ENCODE measurements around the gene ACTR2.
"Not testable (repeated sequence)": the region's sequence is repeated elsewhere in the genome, so short reads cannot be mapped to it uniquely, and the experiment has no call there.

Gene ACTR2

GRCh38 chr2:65227020-65227455, 593 bp upstream of the ACTR2 start:
- DNase-seq (ENCODE audit: low read depth in 2 of 2): peak; percentile 24 to 45
- no peak for TF ChIP-seq CTCF (IDR thresholded peaks at IDR 0.05; ENCODE audit: low read depth, low read length)
- peak overlapping the region; percentile 99 to 100 for H3K4me3 ChIP-seq (replicated peaks in 1 of 2; ENCODE audit: low read depth in 2 of 2, low read length in 2 of 2)

- TF ChIP-seq CTCF (IDR thresholded peaks at IDR 0.05; ENCODE audit: low read depth, low read length): no peak
- H3K4me3 ChIP-seq (replicated peaks in 1 of 2; ENCODE audit: low read depth in 2 of 2, low read length in 2 of 2): peak overlapping the region; percentile 99 to 100
- DNase-seq (ENCODE audit: low read depth in 2 of 2): peak; percentile 54 to 62
Measured at GRCh38 chr2:65228263-65228750, 676 bp downstream of the ACTR2 start.

- TF ChIP-seq CTCF (IDR thresholded peaks at IDR 0.05; ENCODE audit: low read depth, low read length): no peak
- no peak overlapping the region for H3K4me3 ChIP-seq (replicated peaks in 1 of 2; ENCODE audit: low read depth in 2 of 2, low read length in 2 of 2)
- DNase-seq (ENCODE audit: low read depth in 2 of 2): peak; percentile 20 to 66
Measured at GRCh38 chr2:65231121-65231520, 3.5 kb downstream of the ACTR2 start.

GRCh38 chr2:65231892-65232477, 4.4 kb downstream of the ACTR2 start:
- no peak for TF ChIP-seq CTCF (IDR thresholded peaks at IDR 0.05; ENCODE audit: low read depth, low read length)
- peak in 1 of 2 donors; percentile 66 for DNase-seq (ENCODE audit: low read depth in 2 of 2)

GRCh38 chr2:65232636-65233035, 5.0 kb downstream of the ACTR2 start:
- TF ChIP-seq CTCF (IDR thresholded peaks at IDR 0.05; ENCODE audit: low read depth, low read length): no peak
- H3K4me3 ChIP-seq (replicated peaks in 1 of 2; ENCODE audit: low read depth in 2 of 2, low read length in 2 of 2): no peak overlapping the region
- peak; percentile 27 to 78 for DNase-seq (ENCODE audit: low read depth in 2 of 2)

More at GRCh38 chr2:65231892-65232477, 4.4 kb downstream of the ACTR2 start:
- no peak overlapping the region for H3K4me3 ChIP-seq (replicated peaks in 1 of 2; ENCODE audit: low read depth in 2 of 2, low read length in 2 of 2)

GRCh38 chr2:65240657-65241056, 13.0 kb downstream of the ACTR2 start:
- peak in 1 of 2 donors; percentile 39 for DNase-seq (ENCODE audit: low read depth in 2 of 2)
- TF ChIP-seq CTCF (IDR thresholded peaks at IDR 0.05; ENCODE audit: low read depth, low read length): no peak

GRCh38 chr2:65244452-65244851, 16.8 kb downstream of the ACTR2 start:
- H3K4me3 ChIP-seq (replicated peaks in 1 of 2; ENCODE audit: low read depth in 2 of 2, low read length in 2 of 2); DNase-seq (ENCODE audit: low read depth in 2 of 2): not testable (repeated sequence)

More at GRCh38 chr2:65240657-65241056, 13.0 kb downstream of the ACTR2 start:
- H3K4me3 ChIP-seq (replicated peaks in 1 of 2; ENCODE audit: low read depth in 2 of 2, low read length in 2 of 2): no peak overlapping the region
